GM10248 (cell line): Measurements from ENCODE around the gene CDC42EP5.
"Not testable (repeated sequence)": the region's sequence is repeated elsewhere in the genome, so short reads cannot be mapped to it uniquely, and the experiment has no call there.

Experiments
- CTCF ChIA-PET: fragments of 300-600 bp; sonication (Branson Sonifier 250); formaldehyde crosslinking; extraction: SDS; loops from one replicate; lab custom pipeline; 2021; ENCODE audit warnings: antibody characterized with exemption; lab: Yijun Ruan, JAX
- POLR2A ChIA-PET: fragments of 350-650 bp; sonication (Branson Sonifier 250); formaldehyde crosslinking; extraction: SDS; loops from one replicate; lab custom pipeline; 2020; ENCODE audit warnings: antibody characterized with exemption; lab: Yijun Ruan, JAX
- DNase-seq: peaks from one replicate; pipeline ENCODE4 v3.0.0; 2012; ENCODE audit errors: extremely low spot score
- CTCF ChIP-seq: IDR thresholded peaks from 2 replicates; pipeline ENCODE4 v1.5.1; 2012; ENCODE audit warnings: mild to moderate bottlenecking, low read depth; ENCODE audit errors: extremely low read depth, missing control alignments, control extremely low read depth

CDC42EP5 gene

GRCh38 chr19:54493967-54494585, 21.0 kb upstream of the CDC42EP5 start:
- CTCF ChIA-PET: interaction anchor here (1.5 to 3.3 kb wide), 3 partner anchors 13 to 181 kb away, joined by 4 to 12 read pairs (median 11); partner anchors contain the start of gene CDC42EP5
- POLR2A ChIA-PET: no interaction called here
- DNase-seq: no peak
- TF ChIP-seq CTCF: no peak

- DNase-seq, POLR2A ChIA-PET: not testable (repeated sequence)
- CTCF ChIA-PET: interaction anchor here (0.9 to 3.3 kb wide), 2 partner anchors 12 to 161 kb away, joined by 3 to 11 read pairs; no protein-coding TSS in a partner anchor
Measured at GRCh38 chr19:54493056-54493455, 20.0 kb upstream of the CDC42EP5 start.

DNA sequence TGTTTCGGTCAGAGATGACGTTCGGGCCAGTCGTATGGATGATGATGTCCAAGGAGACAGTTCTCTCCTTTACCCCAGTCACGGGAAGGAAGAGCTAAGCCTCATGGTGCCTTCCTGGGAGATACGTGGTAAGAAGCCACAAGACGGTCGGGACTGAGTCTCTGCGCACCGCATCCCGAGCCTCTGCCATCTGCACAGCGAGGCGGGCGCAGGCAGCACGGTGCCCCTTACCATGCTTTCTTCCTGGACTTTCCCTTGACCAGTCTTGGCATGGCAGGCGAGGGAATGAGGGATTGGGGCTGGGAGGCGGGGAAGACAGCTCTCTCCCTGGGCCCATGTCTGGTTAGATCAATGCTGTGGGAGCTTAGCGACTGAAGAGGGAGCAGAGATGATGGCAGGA, 19.5 kb upstream of the CDC42EP5 start:
- CTCF ChIA-PET: interaction anchor here (0.9 to 3.3 kb wide), 2 partner anchors 11 to 161 kb away, joined by 3 to 11 read pairs; no protein-coding TSS in a partner anchor

GRCh38 chr19:54489766-54490165, 16.7 kb upstream of the CDC42EP5 start:
- POLR2A ChIA-PET: no interaction called here

More for the DNA sequence above, 19.5 kb upstream of the CDC42EP5 start:
- DNase-seq: no peak
- no peak for TF ChIP-seq CTCF
- POLR2A ChIA-PET: no interaction called here

GRCh38 chr19:54489341-54489740, 16.2 kb upstream of the CDC42EP5 start:
- no peak for DNase-seq
- CTCF ChIA-PET: interaction anchor here (1.2 kb wide), 1 partner anchor 8 kb away, joined by 4 read pairs; no protein-coding TSS in a partner anchor
- no peak for TF ChIP-seq CTCF
- POLR2A ChIA-PET: no interaction called here

More at GRCh38 chr19:54489766-54490165, 16.7 kb upstream of the CDC42EP5 start:
- no peak for DNase-seq
- CTCF ChIA-PET: interaction anchor here (1.2 to 1.3 kb wide), 2 partner anchors 9 to 185 kb away, joined by 3 to 4 read pairs; no protein-coding TSS in a partner anchor
- TF ChIP-seq CTCF: no peak

- no peak for TF ChIP-seq CTCF
- ChIA-PET CTCF (interaction anchor here (0.8 to 2.4 kb wide), 3 partner anchors 9 to 189 kb away, joined by 3 to 8 read pairs (median 3); no protein-coding TSS in a partner anchor), POLR2A (no interaction called here)
- no peak for DNase-seq
Measured at GRCh38 chr19:54485851-54486250, 12.8 kb upstream of the CDC42EP5 start.

DNA sequence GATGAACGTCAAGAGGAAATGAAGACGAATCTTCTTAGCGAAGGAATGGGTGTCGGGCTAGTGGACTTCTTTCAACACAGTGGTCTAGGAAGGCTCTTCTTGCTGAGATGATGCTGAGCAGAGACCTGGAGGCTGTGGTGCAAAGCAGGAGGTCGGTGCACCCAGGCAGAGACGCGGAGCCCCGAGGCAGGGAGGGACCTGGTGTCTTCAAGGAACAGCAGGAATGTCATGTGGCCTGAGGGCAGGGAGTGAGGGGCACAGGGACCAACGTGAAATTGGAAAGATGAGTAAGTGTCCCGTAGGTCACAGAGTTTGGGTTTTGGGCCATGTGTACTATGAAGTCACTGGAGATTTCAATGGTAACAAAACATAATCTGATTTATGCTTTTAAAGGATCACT, 11.4 kb upstream of the CDC42EP5 start:
- no peak for DNase-seq
- CTCF ChIA-PET: interaction anchor here (2.4 kb wide), 1 partner anchor 190 kb away, joined by 8 read pairs; no protein-coding TSS in a partner anchor
- POLR2A ChIA-PET: no interaction called here
- no peak for TF ChIP-seq CTCF
